Upper lobe of left lung (tissue), 6 donors: ENCODE measurements around the gene TAS2R14. TPM values are rescaled to one million over a fixed set of nuclear protein-coding genes. Genes with fewer than 3 reads are reported as not detected.

Experiments
- ATAC-seq, 2 donors: fragments of 200-7000 bp; cut with Tn5 transposase; one replicate each; pipeline ENCODE4 v1.9.1; 2022; ENCODE audit warnings: mild to moderate bottlenecking in 2 of 2, moderate library complexity in 2 of 2; ENCODE audit not compliant: low FRiP score in 2 of 2
- DNase-seq, 2 donors: peaks; one replicate each; pipeline ENCODE4 v3.0.0-alpha.2; 2019 to 2020
- H3K27ac ChIP-seq, 4 donors: fragments of 200-600 bp; sonication (generic); one replicate each; pipeline ENCODE4 v1.5.1; 2016 to 2019
- H3K27me3 ChIP-seq, 4 donors: fragments of 200-600 bp; sonication (generic); one replicate each; pipeline ENCODE4 v1.5.1; 2017 to 2019
- H3K36me3 ChIP-seq, 4 donors: fragments of 200-600 bp; sonication (generic); one replicate each; pipeline ENCODE4 v1.5.1; 2016 to 2019
- H3K4me1 ChIP-seq, 4 donors: fragments of 200-600 bp; sonication (generic); one replicate each; pipeline ENCODE4 v1.5.1; 2018 to 2019
- H3K4me3 ChIP-seq, 4 donors: fragments of 200-600 bp; sonication (generic); one replicate each; pipeline ENCODE4 v1.5.1; 2017 to 2019; ENCODE audit warnings: mild to moderate bottlenecking in 2 of 4, moderate library complexity in 1 of 4
- H3K9me3 ChIP-seq, 4 donors: fragments of 200-600 bp; sonication (generic); one replicate each; pipeline ENCODE4 v1.5.1; 2018 to 2019
- EP300 ChIP-seq, 4 donors: sonication (generic); formaldehyde crosslinking; IDR thresholded peaks; one replicate each; pipeline ENCODE4 v1.5.1; 2017; ENCODE audit warnings: antibody characterized with exemption in 4 of 4, control low read depth in 2 of 4
- POLR2A ChIP-seq, 4 donors: fragments of 450-650 bp; IDR thresholded peaks; one replicate each; pipeline ENCODE4 v1.5.1; 2016 to 2017; ENCODE audit warnings: antibody characterized with exemption in 4 of 4, mild to moderate bottlenecking in 2 of 4
- POLR2AphosphoS5 ChIP-seq, 2 donors: sonication (generic); formaldehyde crosslinking; IDR thresholded peaks; one replicate each; pipeline ENCODE4 v1.5.1; 2017; ENCODE audit warnings: antibody characterized with exemption in 2 of 2
- WGBS, 2 donors: methylation state at CpG; one replicate each; pipeline ENCODE4 v1.1.5; 2017 to 2018; 5-methylcytosine and 5-hydroxymethylcytosine counted together
- total RNA-seq, 6 donors: library from RNA; depleted of rRNA in 4 of 6; stranded (reverse); fragments of >200 nt in 4 of 6; gene quantifications; one replicate each; pipeline versions ENCODE4 v1.1.0 to v1.2.1, GENCODE V29; 2016 to 2021
- TF ChIP-seq, protein P1 (sequence below), 6 experiments: fragments of 450-650 bp in 4 of 6; fragments of 200-600 bp in 2 of 6; sonication (generic) in 2 of 6; IDR thresholded peaks; one replicate each; pipeline ENCODE4 v1.5.1; 2016 to 2019; ENCODE audit warnings: antibody characterized with exemption in 6 of 6
- donor health status: DM: no; HTN: no; CAD: no; lungs with moderate emphysema.
- donor health status: DM: no; HTN: yes; CAD: no; lungs with severe emphysema.

Gene TAS2R14
- total RNA-seq: 10 to 100 TPM in 1 of 6 donors, 1 to 10 TPM in 4, under 1 TPM in 1; 0.94 to 12.7 (median 2.8) TPM

DNA sequence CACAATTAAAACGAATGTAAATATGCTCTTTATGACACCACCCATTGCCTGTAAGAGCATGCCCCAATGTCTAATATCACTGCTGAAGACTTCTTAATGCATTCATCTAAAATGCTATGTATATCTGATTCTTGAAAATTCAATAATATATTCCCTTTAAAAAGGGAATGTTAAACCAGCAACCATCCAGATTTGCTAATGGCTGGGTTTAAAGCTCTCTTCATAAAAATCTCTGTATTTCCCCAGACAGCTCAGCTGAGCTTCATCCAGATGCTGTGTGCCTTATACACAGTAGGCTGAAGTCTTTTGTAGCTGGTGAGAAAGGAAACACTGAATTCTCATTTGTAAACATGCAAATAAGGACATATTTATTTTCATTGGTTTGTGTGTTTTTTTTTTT lies at the start of gene TAS2R14:
Gene TAS2R14 (minus strand): TSS at position 101 of the 400 bp plus-strand sequence. CDS start 56 bp downstream, at position 45.
- DNase-seq (no peak), ATAC-seq (no peak)
- 87 to 96% methylated on average over 1 of the region's 1 CpG for WGBS, 2 donors
- TF ChIP-seq EP300 (IDR thresholded peaks at IDR 0.05): no peak
- no peak for TF ChIP-seq POLR2AphosphoS5 (IDR thresholded peaks at IDR 0.05)
- TF ChIP-seq, protein P1, sequence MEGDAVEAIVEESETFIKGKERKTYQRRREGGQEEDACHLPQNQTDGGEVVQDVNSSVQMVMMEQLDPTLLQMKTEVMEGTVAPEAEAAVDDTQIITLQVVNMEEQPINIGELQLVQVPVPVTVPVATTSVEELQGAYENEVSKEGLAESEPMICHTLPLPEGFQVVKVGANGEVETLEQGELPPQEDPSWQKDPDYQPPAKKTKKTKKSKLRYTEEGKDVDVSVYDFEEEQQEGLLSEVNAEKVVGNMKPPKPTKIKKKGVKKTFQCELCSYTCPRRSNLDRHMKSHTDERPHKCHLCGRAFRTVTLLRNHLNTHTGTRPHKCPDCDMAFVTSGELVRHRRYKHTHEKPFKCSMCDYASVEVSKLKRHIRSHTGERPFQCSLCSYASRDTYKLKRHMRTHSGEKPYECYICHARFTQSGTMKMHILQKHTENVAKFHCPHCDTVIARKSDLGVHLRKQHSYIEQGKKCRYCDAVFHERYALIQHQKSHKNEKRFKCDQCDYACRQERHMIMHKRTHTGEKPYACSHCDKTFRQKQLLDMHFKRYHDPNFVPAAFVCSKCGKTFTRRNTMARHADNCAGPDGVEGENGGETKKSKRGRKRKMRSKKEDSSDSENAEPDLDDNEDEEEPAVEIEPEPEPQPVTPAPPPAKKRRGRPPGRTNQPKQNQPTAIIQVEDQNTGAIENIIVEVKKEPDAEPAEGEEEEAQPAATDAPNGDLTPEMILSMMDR (IDR thresholded peaks at IDR 0.05): no peak
- no peak for TF ChIP-seq POLR2A (IDR thresholded peaks at IDR 0.05)
- Histone ChIP-seq H3K36me3 (no peaks in the 10 kb centered on the region), H3K27ac (no peak within 1 kb of the TSS), H3K27me3 (no peaks in the 10 kb centered on the region), H3K4me1 (no peaks in the 10 kb centered on the region), H3K9me3 (no peaks in the 10 kb centered on the region), H3K4me3 (no peak within 1 kb of the TSS)

GRCh38 chr12:10986812-10987211 lies 47.7 kb upstream of the TAS2R14 start, which contains the start of gene TAS2R50:
Gene TAS2R50 (minus strand): TSS chr12:10986912. CDS start chr12:10986860, 52 bp downstream.
- H3K9me3 ChIP-seq: peaks cover 0 to 5% (median 2%) of the 10 kb centered on the region in 4 donors
- H3K4me3 ChIP-seq: no peak within 1 kb of the TSS
- TF ChIP-seq, protein P1 (IDR thresholded peaks at IDR 0.05): no peak
- TF ChIP-seq EP300 (IDR thresholded peaks at IDR 0.05): no peak
- TF ChIP-seq POLR2A (IDR thresholded peaks at IDR 0.05): no peak
- TF ChIP-seq POLR2AphosphoS5 (IDR thresholded peaks at IDR 0.05): no peak
- 46 to 49% methylated on average over 2 of the region's 2 CpGs for WGBS, 2 donors
- ATAC-seq (no peak), DNase-seq (no peak)
- no peaks in the 10 kb centered on the region for H3K27me3 ChIP-seq
- no peaks in the 10 kb centered on the region for H3K4me1 ChIP-seq
- H3K36me3 ChIP-seq: no peaks in the 10 kb centered on the region
- no peak within 1 kb of the TSS for H3K27ac ChIP-seq

- WGBS, 2 donors: 92 to 93% methylated on average over 5 of the region's 5 CpGs
- no peak for ATAC-seq
These were observed 43.2 kb upstream of the TAS2R14 start for GRCh38 chr12:10982244-10982643.

GRCh38 chr12:10974965-10975364 lies 35.9 kb upstream of the TAS2R14 start:
- Histone ChIP-seq H3K4me1 (no peaks in the 10 kb centered on the region), H3K27ac (no peak overlapping the region), H3K9me3 (no peaks in the 10 kb centered on the region), H3K36me3 (no peaks in the 10 kb centered on the region), H3K27me3 (no peaks in the 10 kb centered on the region), H3K4me3 (no peak overlapping the region)
- WGBS, 2 donors: 91 to 96% methylated on average over 3 of the region's 3 CpGs
- no peak for TF ChIP-seq EP300 (IDR thresholded peaks at IDR 0.05)
- TF ChIP-seq, protein P1 (IDR thresholded peaks at IDR 0.05): no peak
- no peak for TF ChIP-seq POLR2A (IDR thresholded peaks at IDR 0.05)
- TF ChIP-seq POLR2AphosphoS5 (IDR thresholded peaks at IDR 0.05): no peak
- ATAC-seq: no peak
- no peak for DNase-seq

More at GRCh38 chr12:10982244-10982643, 43.2 kb upstream of the TAS2R14 start:
- TF ChIP-seq EP300 (IDR thresholded peaks at IDR 0.05) (no peak), POLR2AphosphoS5 (IDR thresholded peaks at IDR 0.05) (no peak), POLR2A (IDR thresholded peaks at IDR 0.05) (no peak)
- TF ChIP-seq, protein P1 (IDR thresholded peaks at IDR 0.05): no peak
- H3K9me3 ChIP-seq: no peaks in the 10 kb centered on the region
- H3K27ac ChIP-seq: no peak overlapping the region
- no peak overlapping the region for H3K4me3 ChIP-seq
- DNase-seq: no peak
- no peaks in the 10 kb centered on the region for H3K4me1 ChIP-seq
- no peaks in the 10 kb centered on the region for H3K36me3 ChIP-seq
- no peaks in the 10 kb centered on the region for H3K27me3 ChIP-seq
